GM11168 (cell line): Measurements from ENCODE around the gene TOP3B.

Source experiments
- in situ Hi-C: fragments of 300-500 bp; cut with MboI; formaldehyde crosslinking; loops from one replicate; pipeline ENCODE4 v1.12.0; 2022; ENCODE audit warnings: low sequenced_read_pairs; ENCODE audit not compliant: unreplicated experiment

TOP3B gene

GRCh38 chr22:21984793-21985192, 2.2 kb upstream of the TOP3B start:
- in situ Hi-C loops: no loop called here

- in situ Hi-C loops: no loop called here
Measured at GRCh38 chr22:21981874-21982273, 713 bp downstream of the TOP3B start.

GRCh38 chr22:21980547-21980946, 2.0 kb downstream of the TOP3B start:
- in situ Hi-C loops: no loop called here

- in situ Hi-C loops: no loop called here
Measured at GRCh38 chr22:21978564-21979386, 3.8 kb downstream of the TOP3B start.

GRCh38 chr22:21977814-21978213, 4.8 kb downstream of the TOP3B start:
- in situ Hi-C loops: no loop called here

- in situ Hi-C loops: no loop called here
Measured at GRCh38 chr22:21975854-21976345, 6.7 kb downstream of the TOP3B start.

GRCh38 chr22:21975273-21975672, 7.3 kb downstream of the TOP3B start:
- in situ Hi-C loops: no loop called here

- in situ Hi-C loops: no loop called here
Measured at GRCh38 chr22:21974058-21974649, 8.4 kb downstream of the TOP3B start.

- in situ Hi-C loops: no loop called here
Measured at GRCh38 chr22:21972806-21973205, 9.8 kb downstream of the TOP3B start.

GRCh38 chr22:21972293-21972779, 10.3 kb downstream of the TOP3B start:
- in situ Hi-C loops: no loop called here

- in situ Hi-C loops: no loop called here
Measured at GRCh38 chr22:21971858-21972275, 10.7 kb downstream of the TOP3B start.

GRCh38 chr22:21970800-21971617, 11.6 kb downstream of the TOP3B start:
- in situ Hi-C loops: no loop called here

- in situ Hi-C loops: no loop called here
Measured at GRCh38 chr22:21970037-21970799, 12.4 kb downstream of the TOP3B start.

- in situ Hi-C loops: no loop called here
Measured at GRCh38 chr22:21968452-21969129, 14.0 kb downstream of the TOP3B start.

- in situ Hi-C loops: no loop called here
Measured at GRCh38 chr22:21967693-21968271, 14.8 kb downstream of the TOP3B start.

- in situ Hi-C loops: no loop called here
Measured at GRCh38 chr22:21966643-21967516, 15.7 kb downstream of the TOP3B start.

- in situ Hi-C loops: no loop called here
Measured at GRCh38 chr22:21965762-21966288, 16.8 kb downstream of the TOP3B start.
